Measurements from ENCODE around the gene POLR1A.

GRCh38 chr2:86143307-86143706, 37.6 kb upstream of the POLR1A start:
- no peak for TF ChIP-seq ISL1 (CRISPR knock-in tag; IDR thresholded peaks at IDR 0.05)
- no peak for TF ChIP-seq TCF4 (CRISPR knock-in tag; IDR thresholded peaks at IDR 0.05; ENCODE audit: borderline replicate concordance)

Data from SK-N-SH treated with all-trans-retinoic acid at 6 μM for 48 hours (cell line).